Measurements from ENCODE around the gene ABCF3.

Gene ABCF3

GRCh38 chr3:184177767-184178306 is 8.2 kb upstream of the ABCF3 start:
- TF ChIP-seq POLR2AphosphoS5 (IDR thresholded peaks at IDR 0.05; ENCODE audit: low read depth, low read length): no peak
- TF ChIP-seq POLR2A (IDR thresholded peaks at IDR 0.05; ENCODE audit: low read depth, low read length): no peak
- TF ChIP-seq TAF1 (IDR thresholded peaks at IDR 0.05; ENCODE audit: borderline replicate concordance, low read depth, low read length): no peak
- DNase-seq (ENCODE audit: insufficient read length): no peak
- no peak for FAIRE-seq

- TF ChIP-seq TAF1 (IDR thresholded peaks at IDR 0.05; ENCODE audit: borderline replicate concordance, low read depth, low read length) (no peak), POLR2A (IDR thresholded peaks at IDR 0.05; ENCODE audit: low read depth, low read length) (no peak), POLR2AphosphoS5 (IDR thresholded peaks at IDR 0.05; ENCODE audit: low read depth, low read length) (no peak)
These were observed 7.4 kb upstream of the ABCF3 start for GRCh38 chr3:184178521-184179138.

GRCh38 chr3:184180165-184180564 is 5.8 kb upstream of the ABCF3 start:
- FAIRE-seq (no peak), DNase-seq (ENCODE audit: insufficient read length) (no peak)

More at GRCh38 chr3:184178521-184179138, 7.4 kb upstream of the ABCF3 start:
- FAIRE-seq: no peak
- DNase-seq (ENCODE audit: insufficient read length): no peak

GRCh38 chr3:184181596-184181995 is 4.4 kb upstream of the ABCF3 start:
- TF ChIP-seq TAF1 (IDR thresholded peaks at IDR 0.05; ENCODE audit: borderline replicate concordance, low read depth, low read length) (no peak), POLR2AphosphoS5 (IDR thresholded peaks at IDR 0.05; ENCODE audit: low read depth, low read length) (no peak), POLR2A (IDR thresholded peaks at IDR 0.05; ENCODE audit: low read depth, low read length) (no peak)
- DNase-seq (ENCODE audit: insufficient read length): no peak
- FAIRE-seq: no peak

More at GRCh38 chr3:184180165-184180564, 5.8 kb upstream of the ABCF3 start:
- no peak for TF ChIP-seq TAF1 (IDR thresholded peaks at IDR 0.05; ENCODE audit: borderline replicate concordance, low read depth, low read length)
- no peak for TF ChIP-seq POLR2AphosphoS5 (IDR thresholded peaks at IDR 0.05; ENCODE audit: low read depth, low read length)
- no peak for TF ChIP-seq POLR2A (IDR thresholded peaks at IDR 0.05; ENCODE audit: low read depth, low read length)

GRCh38 chr3:184183679-184184078 is 2.3 kb upstream of the ABCF3 start:
- no peak for DNase-seq (ENCODE audit: insufficient read length)
- TF ChIP-seq POLR2A (IDR thresholded peaks at IDR 0.05; ENCODE audit: low read depth, low read length) (no peak; the same call in 1 of the 2 replicates), TAF1 (IDR thresholded peaks at IDR 0.05; ENCODE audit: borderline replicate concordance, low read depth, low read length) (no peak), POLR2AphosphoS5 (IDR thresholded peaks at IDR 0.05; ENCODE audit: low read depth, low read length) (no peak)
- no peak for FAIRE-seq

- FAIRE-seq (no peak), DNase-seq (ENCODE audit: insufficient read length) (no peak)
- TF ChIP-seq POLR2AphosphoS5 (IDR thresholded peaks at IDR 0.05; ENCODE audit: low read depth, low read length) (no peak), TAF1 (IDR thresholded peaks at IDR 0.05; ENCODE audit: borderline replicate concordance, low read depth, low read length) (no peak), POLR2A (IDR thresholded peaks at IDR 0.05; ENCODE audit: low read depth, low read length) (no peak)
These were observed 1.3 kb upstream of the ABCF3 start for GRCh38 chr3:184184546-184185230.

GRCh38 chr3:184185461-184186183 is 377 bp upstream of the ABCF3 start:
- FAIRE-seq (peak; percentile 99), DNase-seq (ENCODE audit: insufficient read length) (peak; percentile 97)
- TF ChIP-seq TAF1 (IDR thresholded peaks at IDR 0.05; ENCODE audit: borderline replicate concordance, low read depth, low read length): no peak
- TF ChIP-seq POLR2AphosphoS5 (IDR thresholded peaks at IDR 0.05; ENCODE audit: low read depth, low read length): peak; percentile 76
- peak; percentile 82 for TF ChIP-seq POLR2A (IDR thresholded peaks at IDR 0.05; ENCODE audit: low read depth, low read length)

- FAIRE-seq (no peak), DNase-seq (ENCODE audit: insufficient read length) (no peak)
- TF ChIP-seq TAF1 (IDR thresholded peaks at IDR 0.05; ENCODE audit: borderline replicate concordance, low read depth, low read length): no peak
- no peak for TF ChIP-seq POLR2AphosphoS5 (IDR thresholded peaks at IDR 0.05; ENCODE audit: low read depth, low read length)
- TF ChIP-seq POLR2A (IDR thresholded peaks at IDR 0.05; ENCODE audit: low read depth, low read length): no peak
These were observed 856 bp downstream of the ABCF3 start for GRCh38 chr3:184186902-184187207.

GRCh38 chr3:184188080-184188479 is 2.1 kb downstream of the ABCF3 start:
- TF ChIP-seq TAF1 (IDR thresholded peaks at IDR 0.05; ENCODE audit: borderline replicate concordance, low read depth, low read length) (no peak), POLR2A (IDR thresholded peaks at IDR 0.05; ENCODE audit: low read depth, low read length) (no peak), POLR2AphosphoS5 (IDR thresholded peaks at IDR 0.05; ENCODE audit: low read depth, low read length) (no peak)
- FAIRE-seq (no peak), DNase-seq (ENCODE audit: insufficient read length) (no peak)

- FAIRE-seq (no peak), DNase-seq (ENCODE audit: insufficient read length) (no peak)
- TF ChIP-seq POLR2A (IDR thresholded peaks at IDR 0.05; ENCODE audit: low read depth, low read length) (no peak), TAF1 (IDR thresholded peaks at IDR 0.05; ENCODE audit: borderline replicate concordance, low read depth, low read length) (no peak), POLR2AphosphoS5 (IDR thresholded peaks at IDR 0.05; ENCODE audit: low read depth, low read length) (no peak)
These were observed 3.4 kb downstream of the ABCF3 start for GRCh38 chr3:184189421-184189820.

GRCh38 chr3:184192889-184193288 is 6.9 kb downstream of the ABCF3 start:
- TF ChIP-seq POLR2AphosphoS5 (IDR thresholded peaks at IDR 0.05; ENCODE audit: low read depth, low read length): no peak
- no peak for TF ChIP-seq TAF1 (IDR thresholded peaks at IDR 0.05; ENCODE audit: borderline replicate concordance, low read depth, low read length)
- TF ChIP-seq POLR2A (IDR thresholded peaks at IDR 0.05; ENCODE audit: low read depth, low read length): no peak
- FAIRE-seq: no peak
- DNase-seq (ENCODE audit: insufficient read length): no peak
